HEK293 (cell line): ENCODE results near the gene RBM20.

Experiments used
- CTCF ChIA-PET: fragments of 350-600 bp; formaldehyde crosslinking; extraction: SDS; loops from one replicate; lab custom pipeline; 2021; ENCODE audit warnings: antibody characterized with exemption; lab: Yijun Ruan, JAX
- POLR2A ChIA-PET: fragments of 300-600 bp; formaldehyde crosslinking; extraction: SDS; loops from one replicate; lab custom pipeline; 2020; ENCODE audit warnings: antibody characterized with exemption, inconsistent platforms; lab: Yijun Ruan, JAX
- H3K27ac ChIP-seq: fragments of 200-500 bp; sonication (Bioruptor generic); 2 replicates; pipeline ENCODE4 v1.5.1; 2014; ENCODE audit warnings: low read depth, low read length, control low read depth, inconsistent platforms; ENCODE audit errors: extremely low read depth
- H3K36me3 ChIP-seq, 2 experiments: fragments of 200-500 bp in 1 of 2; sonication (Bioruptor generic) in 1 of 2; 1 replicate in 1 of 2; 2 replicates in 1 of 2; pipeline ENCODE4 v1.5.1; 2014 to 2017; ENCODE audit warnings: inconsistent platforms in 2 of 2, low read length in 2 of 2; ENCODE audit not compliant: control insufficient read depth in 2 of 2, insufficient read depth in 1 of 2
- H3K4me1 ChIP-seq: fragments of 200-500 bp; sonication (Bioruptor generic); 2 replicates; pipeline ENCODE4 v1.5.1; 2014; ENCODE audit warnings: mild to moderate bottlenecking, low read length, inconsistent platforms; ENCODE audit not compliant: control insufficient read depth, insufficient read depth
- H3K4me3 ChIP-seq: 2 replicates; pipeline ENCODE4 v1.5.1; 2011; ENCODE audit warnings: low read depth, mild to moderate bottlenecking, control low read depth, low read length, moderate library complexity
- H3K9me3 ChIP-seq: fragments of 200-500 bp; sonication (Bioruptor generic); 2 replicates; pipeline ENCODE4 v1.5.1; 2014; ENCODE audit warnings: low read depth, low read length, inconsistent platforms; ENCODE audit not compliant: control insufficient read depth, insufficient read depth
- BCL11B ChIP-seq: fragments of 450-650 bp; formaldehyde crosslinking; IDR thresholded peaks from 2 replicates; pipeline ENCODE4 v1.5.1; 2016; ENCODE audit warnings: low read depth, missing biosample characterization, missing genetic modification characterization
- HOXD13 ChIP-seq: sonication (generic); formaldehyde crosslinking; IDR thresholded peaks from 2 replicates; pipeline ENCODE4 v1.8.0; 2022; ENCODE audit warnings: missing genetic modification reagents, borderline replicate concordance
- IKZF3 ChIP-seq: fragments of 450-650 bp; IDR thresholded peaks from 2 replicates; pipeline ENCODE4 v1.5.0; 2018; ENCODE audit warnings: missing biosample characterization, mild to moderate bottlenecking, missing genetic modification characterization, moderate library complexity
- KLF7 ChIP-seq: fragments of 450-650 bp; formaldehyde crosslinking; IDR thresholded peaks from 2 replicates; pipeline ENCODE4 v1.5.1; 2016; ENCODE audit warnings: missing biosample characterization, missing genetic modification characterization, borderline replicate concordance
- KLF9 ChIP-seq: fragments of 450-650 bp; formaldehyde crosslinking; IDR thresholded peaks from 2 replicates; pipeline ENCODE4 v1.5.1; 2016; ENCODE audit warnings: missing biosample characterization, missing genetic modification characterization, low read depth
- OSR2 ChIP-seq: fragments of 450-650 bp; formaldehyde crosslinking; IDR thresholded peaks from 2 replicates; pipeline ENCODE4 v1.5.1; 2016; ENCODE audit warnings: missing biosample characterization, missing genetic modification characterization
- PRDM1 ChIP-seq: fragments of 450-650 bp; formaldehyde crosslinking; IDR thresholded peaks from 2 replicates; pipeline ENCODE4; 2016; ENCODE audit warnings: missing biosample characterization, missing genetic modification characterization
- REPIN1 ChIP-seq: fragments of 450-650 bp; formaldehyde crosslinking; IDR thresholded peaks from 2 replicates; pipeline ENCODE4 v1.5.1; 2017; ENCODE audit warnings: missing biosample characterization, missing genetic modification characterization, low read depth
- SCRT2 ChIP-seq: fragments of 450-650 bp; formaldehyde crosslinking; IDR thresholded peaks from 2 replicates; pipeline ENCODE4 v1.5.1; 2016; ENCODE audit warnings: missing biosample characterization, missing genetic modification characterization
- SETDB1 ChIP-seq: IDR thresholded peaks from one replicate; pipeline ENCODE4 v1.6.1; 2017; ENCODE audit warnings: mild to moderate bottlenecking, low read length, moderate library complexity, mixed read lengths; ENCODE audit not compliant: insufficient read length
- SP7 ChIP-seq: fragments of 450-650 bp; formaldehyde crosslinking; IDR thresholded peaks from 2 replicates; pipeline ENCODE4 v1.5.1; 2016; ENCODE audit warnings: missing biosample characterization, missing genetic modification characterization
- ZBTB17 ChIP-seq: fragments of 450-650 bp; formaldehyde crosslinking; IDR thresholded peaks from 2 replicates; pipeline ENCODE4 v1.5.1; 2016; ENCODE audit warnings: missing biosample characterization, missing genetic modification characterization
- ZNF175 ChIP-seq: fragments of 450-650 bp; formaldehyde crosslinking; IDR thresholded peaks from 2 replicates; pipeline ENCODE4 v1.5.1; 2016; ENCODE audit warnings: missing biosample characterization, missing genetic modification characterization
- ZNF184 ChIP-seq: fragments of 450-650 bp; IDR thresholded peaks from 2 replicates; pipeline ENCODE4 v1.5.1; 2018; ENCODE audit warnings: missing biosample characterization, mild to moderate bottlenecking, missing genetic modification characterization
- ZNF311 ChIP-seq: fragments of 450-650 bp; formaldehyde crosslinking; IDR thresholded peaks from 2 replicates; pipeline ENCODE4 v1.5.1; 2017; ENCODE audit warnings: missing biosample characterization, missing genetic modification characterization, borderline replicate concordance
- ZNF366 ChIP-seq: fragments of 450-650 bp; formaldehyde crosslinking; conservative IDR thresholded peaks from 2 replicates; pipeline ENCODE4 v1.5.1; 2016; ENCODE audit warnings: missing biosample characterization, missing genetic modification characterization
- ZNF37A ChIP-seq: fragments of 450-650 bp; IDR thresholded peaks from 2 replicates; pipeline ENCODE4 v1.5.1; 2018; ENCODE audit warnings: missing biosample characterization, missing genetic modification characterization
- ZNF394 ChIP-seq: fragments of 450-650 bp; formaldehyde crosslinking; IDR thresholded peaks from 2 replicates; pipeline ENCODE4 v1.5.1; 2016; ENCODE audit warnings: missing biosample characterization, missing genetic modification characterization, mild to moderate bottlenecking, moderate library complexity, borderline replicate concordance
- ZNF501 ChIP-seq: fragments of 450-650 bp; formaldehyde crosslinking; IDR thresholded peaks from 2 replicates; pipeline ENCODE4 v1.5.1; 2016; ENCODE audit warnings: missing biosample characterization, missing genetic modification characterization
- ZNF544 ChIP-seq: fragments of 450-650 bp; formaldehyde crosslinking; IDR thresholded peaks from 2 replicates; pipeline ENCODE4 v1.5.0; 2017; ENCODE audit warnings: missing biosample characterization, missing genetic modification characterization
- ZNF610 ChIP-seq: fragments of 450-650 bp; formaldehyde crosslinking; IDR thresholded peaks from 2 replicates; pipeline ENCODE4 v1.5.1; 2016; ENCODE audit warnings: missing biosample characterization, missing genetic modification characterization, borderline replicate concordance
- ZNF624 ChIP-seq: fragments of 450-650 bp; formaldehyde crosslinking; IDR thresholded peaks from 2 replicates; pipeline ENCODE4 v1.5.1; 2017; ENCODE audit warnings: missing biosample characterization, missing genetic modification characterization
- ZNF776 ChIP-seq: fragments of 450-650 bp; formaldehyde crosslinking; IDR thresholded peaks from 2 replicates; pipeline ENCODE4 v1.5.0; 2017; ENCODE audit warnings: missing biosample characterization, missing genetic modification characterization, borderline replicate concordance
- ZSCAN16 ChIP-seq: fragments of 450-650 bp; formaldehyde crosslinking; IDR thresholded peaks from 2 replicates; pipeline ENCODE4 v1.5.1; 2016; ENCODE audit warnings: missing biosample characterization, missing genetic modification characterization
- TF ChIP-seq, protein P1 (sequence below): fragments of 450-650 bp; formaldehyde crosslinking; IDR thresholded peaks from 2 replicates; pipeline ENCODE4 v1.5.1; 2016; ENCODE audit warnings: missing biosample characterization, missing genetic modification characterization
- TF ChIP-seq, protein P2 (sequence below): fragments of 450-650 bp; formaldehyde crosslinking; IDR thresholded peaks from 2 replicates; pipeline ENCODE4 v1.5.0; 2017; ENCODE audit warnings: missing biosample characterization, missing genetic modification characterization, borderline replicate concordance
- TF ChIP-seq, protein P3 (sequence below): fragments of 450-650 bp; formaldehyde crosslinking; optimal IDR thresholded peaks from 2 replicates; pipeline ENCODE3; 2016; ENCODE audit warnings: missing biosample characterization, mild to moderate bottlenecking, missing genetic modification characterization

RBM20 gene

DNA sequence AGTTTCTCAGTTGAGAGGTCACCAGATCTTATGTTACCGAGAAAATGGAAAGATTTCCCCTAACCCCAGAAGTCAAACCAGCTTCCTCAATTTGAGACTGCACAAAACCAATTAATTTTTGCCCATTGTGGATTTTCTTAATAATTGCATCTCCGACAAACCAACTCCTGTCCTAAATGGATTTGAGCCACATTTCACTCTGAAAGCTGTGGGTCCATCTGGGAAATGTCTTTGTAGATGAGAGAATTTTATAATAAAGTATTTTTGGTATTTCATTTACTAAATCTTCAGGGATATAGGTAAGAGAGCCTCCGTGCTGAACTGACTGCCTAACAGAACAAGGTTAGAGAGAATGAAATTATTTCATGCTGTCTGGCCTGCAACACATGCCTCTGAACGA is 127.9 kb downstream of the RBM20 start (continued):
- TF ChIP-seq ZSCAN16 (tag by site-specific recombination), result no peak
- TF ChIP-seq, all 188 proteins: peak for 0

DNA sequence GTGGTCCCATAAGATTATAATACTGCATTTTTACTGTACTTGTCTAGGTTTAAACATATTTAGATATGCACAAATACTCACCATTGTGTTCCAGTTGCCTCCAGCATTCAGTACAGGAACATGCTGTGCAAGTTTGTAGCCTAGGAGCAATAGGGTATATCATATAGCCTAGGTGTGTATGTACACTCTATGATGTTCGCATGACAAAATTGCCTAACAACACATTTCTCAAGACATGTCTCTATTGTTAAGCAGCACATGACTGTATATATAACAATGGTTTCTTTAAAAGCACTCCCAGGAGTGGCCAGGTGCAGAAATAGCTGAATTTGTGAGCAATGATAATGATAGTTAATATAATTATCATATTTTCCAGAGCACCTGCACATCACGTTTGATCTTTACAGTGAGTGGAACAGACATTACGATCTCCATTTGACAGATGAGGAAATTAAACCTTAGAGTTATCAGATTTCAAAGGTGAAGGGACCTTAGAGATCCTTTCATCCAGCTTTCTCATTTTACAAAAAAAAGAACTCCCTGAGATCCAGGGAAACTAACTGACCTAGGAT is 128.4 kb downstream of the RBM20 start:
- H3K9me3 ChIP-seq, result no peaks in the 10 kb centered on the region
- CTCF ChIA-PET, result interaction anchor here (0.6 kb wide), 1 partner anchor 609 kb away, joined by 3 read pairs; no protein-coding TSS in a partner anchor
- no peaks in the 10 kb centered on the region for H3K36me3 ChIP-seq
- no peak for TF ChIP-seq ZNF311 (tag by site-specific recombination)
- TF ChIP-seq ZNF366 (tag by site-specific recombination), result no peak
- no peak for TF ChIP-seq ZNF184 (tag by site-specific recombination)
- TF ChIP-seq ZNF37A (tag by site-specific recombination), result no peak
- TF ChIP-seq SETDB1, result no peak
- TF ChIP-seq, protein P1, sequence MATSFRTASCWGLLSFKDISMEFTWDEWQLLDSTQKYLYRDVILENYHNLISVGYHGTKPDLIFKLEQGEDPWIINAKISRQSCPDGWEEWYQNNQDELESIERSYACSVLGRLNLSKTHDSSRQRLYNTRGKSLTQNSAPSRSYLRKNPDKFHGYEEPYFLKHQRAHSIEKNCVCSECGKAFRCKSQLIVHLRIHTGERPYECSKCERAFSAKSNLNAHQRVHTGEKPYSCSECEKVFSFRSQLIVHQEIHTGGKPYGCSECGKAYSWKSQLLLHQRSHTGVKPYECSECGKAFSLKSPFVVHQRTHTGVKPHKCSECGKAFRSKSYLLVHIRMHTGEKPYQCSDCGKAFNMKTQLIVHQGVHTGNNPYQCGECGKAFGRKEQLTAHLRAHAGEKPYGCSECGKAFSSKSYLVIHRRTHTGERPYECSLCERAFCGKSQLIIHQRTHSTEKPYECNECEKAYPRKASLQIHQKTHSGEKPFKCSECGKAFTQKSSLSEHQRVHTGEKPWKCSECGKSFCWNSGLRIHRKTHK (tag by site-specific recombination), result no peak
- TF ChIP-seq ZSCAN16 (tag by site-specific recombination), result no peak
- TF ChIP-seq ZBTB17 (tag by site-specific recombination), result no peak
- TF ChIP-seq, protein P2, sequence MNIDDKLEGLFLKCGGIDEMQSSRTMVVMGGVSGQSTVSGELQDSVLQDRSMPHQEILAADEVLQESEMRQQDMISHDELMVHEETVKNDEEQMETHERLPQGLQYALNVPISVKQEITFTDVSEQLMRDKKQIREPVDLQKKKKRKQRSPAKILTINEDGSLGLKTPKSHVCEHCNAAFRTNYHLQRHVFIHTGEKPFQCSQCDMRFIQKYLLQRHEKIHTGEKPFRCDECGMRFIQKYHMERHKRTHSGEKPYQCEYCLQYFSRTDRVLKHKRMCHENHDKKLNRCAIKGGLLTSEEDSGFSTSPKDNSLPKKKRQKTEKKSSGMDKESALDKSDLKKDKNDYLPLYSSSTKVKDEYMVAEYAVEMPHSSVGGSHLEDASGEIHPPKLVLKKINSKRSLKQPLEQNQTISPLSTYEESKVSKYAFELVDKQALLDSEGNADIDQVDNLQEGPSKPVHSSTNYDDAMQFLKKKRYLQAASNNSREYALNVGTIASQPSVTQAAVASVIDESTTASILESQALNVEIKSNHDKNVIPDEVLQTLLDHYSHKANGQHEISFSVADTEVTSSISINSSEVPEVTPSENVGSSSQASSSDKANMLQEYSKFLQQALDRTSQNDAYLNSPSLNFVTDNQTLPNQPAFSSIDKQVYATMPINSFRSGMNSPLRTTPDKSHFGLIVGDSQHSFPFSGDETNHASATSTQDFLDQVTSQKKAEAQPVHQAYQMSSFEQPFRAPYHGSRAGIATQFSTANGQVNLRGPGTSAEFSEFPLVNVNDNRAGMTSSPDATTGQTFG (tag by site-specific recombination), result no peak
- TF ChIP-seq IKZF3 (tag by site-specific recombination), result no peak
- TF ChIP-seq ZNF776 (tag by site-specific recombination), result no peak
- no peak overlapping the region for H3K4me3 ChIP-seq
- H3K27ac ChIP-seq, result no peak overlapping the region
- POLR2A ChIA-PET, result no interaction called here
- H3K4me1 ChIP-seq, result peaks cover 10% of the 10 kb centered on the region; the same call in 1 of the 2 replicates

DNA sequence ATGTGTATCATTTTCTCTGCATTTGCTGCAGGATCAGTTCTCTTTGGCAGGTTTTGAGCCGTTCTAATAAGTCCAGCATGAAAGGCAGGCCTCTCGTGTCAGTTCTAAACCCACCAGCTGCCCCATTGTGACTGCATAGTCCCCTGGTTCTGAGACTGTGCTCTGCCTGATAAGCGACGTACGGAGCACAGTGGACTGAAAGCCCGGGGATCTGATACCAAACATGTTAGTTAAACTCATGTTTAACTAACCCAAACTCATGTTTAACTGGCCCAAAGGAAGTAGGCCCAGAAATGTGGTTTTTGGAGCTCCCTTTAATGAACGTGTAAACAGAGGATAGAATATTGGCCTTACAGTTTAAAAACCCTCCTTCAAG is 129.5 kb downstream of the RBM20 start:
- TF ChIP-seq REPIN1 (tag by site-specific recombination) (no peak), ZNF501 (tag by site-specific recombination) (no peak), KLF7 (tag by site-specific recombination) (no peak), ZNF175 (tag by site-specific recombination) (no peak), SCRT2 (no peak), HOXD13 (CRISPR knock-in tag) (no peak), ZNF624 (tag by site-specific recombination) (no peak), BCL11B (no peak), ZNF394 (tag by site-specific recombination) (no peak), PRDM1 (tag by site-specific recombination) (no peak), SP7 (tag by site-specific recombination) (no peak), ZNF610 (tag by site-specific recombination) (no peak), OSR2 (tag by site-specific recombination) (no peak), ZNF544 (tag by site-specific recombination) (no peak), KLF9 (tag by site-specific recombination) (no peak)
- TF ChIP-seq, protein P3, sequence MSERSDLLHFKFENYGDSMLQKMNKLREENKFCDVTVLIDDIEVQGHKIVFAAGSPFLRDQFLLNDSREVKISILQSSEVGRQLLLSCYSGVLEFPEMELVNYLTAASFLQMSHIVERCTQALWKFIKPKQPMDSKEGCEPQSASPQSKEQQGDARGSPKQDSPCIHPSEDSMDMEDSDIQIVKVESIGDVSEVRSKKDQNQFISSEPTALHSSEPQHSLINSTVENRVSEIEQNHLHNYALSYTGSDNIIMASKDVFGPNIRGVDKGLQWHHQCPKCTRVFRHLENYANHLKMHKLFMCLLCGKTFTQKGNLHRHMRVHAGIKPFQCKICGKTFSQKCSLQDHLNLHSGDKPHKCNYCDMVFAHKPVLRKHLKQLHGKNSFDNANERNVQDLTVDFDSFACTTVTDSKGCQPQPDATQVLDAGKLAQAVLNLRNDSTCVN, result no peak
- Histone ChIP-seq H3K9me3 (no peaks in the 10 kb centered on the region), H3K27ac (no peak overlapping the region), H3K36me3 (no peaks in the 10 kb centered on the region), H3K4me1 (peaks cover 10% of the 10 kb centered on the region; the same call in 1 of the 2 replicates), H3K4me3 (no peak overlapping the region)
- ChIA-PET POLR2A (interaction anchor here (1.3 kb wide), 1 partner anchor 92 kb away, joined by 3 read pairs; no protein-coding TSS in a partner anchor), CTCF (interaction anchor here (0.5 to 0.7 kb wide), 2 partner anchors 8 to 38 kb away, joined by 3 to 4 read pairs; no protein-coding TSS in a partner anchor)
